Endodermal cell (in vitro differentiated cells): ENCODE measurements around the gene TMEM158. TPM values are rescaled to one million over a fixed set of nuclear protein-coding genes. Genes with fewer than 3 reads are reported as not detected.

ENCODE experiments used
- DNase-seq: peaks from one replicate; pipeline ENCODE4 v3.0.0-alpha.2; 2017
- H3K27ac ChIP-seq: 2 replicates; pipeline ENCODE4 v1.5.1; 2013; ENCODE audit warnings: mild to moderate bottlenecking, low read depth, low read length, moderate library complexity
- H3K27me3 ChIP-seq: 2 replicates; pipeline ENCODE4 v1.6.1; 2013; ENCODE audit warnings: mild to moderate bottlenecking, low read length, moderate library complexity; ENCODE audit not compliant: insufficient read depth, control insufficient read depth, poor library complexity, severe bottlenecking
- H3K36me3 ChIP-seq: 2 replicates; pipeline ENCODE4 v1.7.0; 2013; ENCODE audit warnings: mild to moderate bottlenecking, low read length, moderate library complexity; ENCODE audit not compliant: control insufficient read depth, insufficient read depth
- H3K4me1 ChIP-seq: one replicate; pipeline ENCODE4 v1.7.0; 2013; ENCODE audit warnings: low read length; ENCODE audit not compliant: control insufficient read depth, insufficient read depth
- H3K4me3 ChIP-seq: 2 replicates; pipeline ENCODE4 v1.5.1; 2013; ENCODE audit warnings: mild to moderate bottlenecking, low read length, moderate library complexity
- H3K9ac ChIP-seq: 2 replicates; pipeline ENCODE4 v1.6.1; 2013; ENCODE audit warnings: mild to moderate bottlenecking, low read length, moderate library complexity; ENCODE audit not compliant: poor library complexity, severe bottlenecking; ENCODE audit errors: extremely low read depth
- H3K9me3 ChIP-seq: 2 replicates; pipeline ENCODE4 v1.6.1; 2013; ENCODE audit warnings: mild to moderate bottlenecking, low read length, moderate library complexity; ENCODE audit not compliant: control insufficient read depth
- H3K27ac Mint-ChIP-seq: 2 replicates; pipeline ENCODE4 v1.8.0; 2020; ENCODE audit warnings: mixed read lengths
- H3K27me3 Mint-ChIP-seq: 2 replicates; pipeline ENCODE4 v1.8.0; 2021; ENCODE audit warnings: mild to moderate bottlenecking, mixed read lengths; ENCODE audit not compliant: insufficient read depth
- H3K36me3 Mint-ChIP-seq: 2 replicates; pipeline ENCODE4 v1.8.0; 2020; ENCODE audit warnings: low read depth, mixed read lengths
- H3K4me1 Mint-ChIP-seq: 2 replicates; pipeline ENCODE4 v1.8.0; 2020; ENCODE audit warnings: mixed read lengths
- H3K4me3 Mint-ChIP-seq: 2 replicates; pipeline ENCODE4 v1.8.0; 2020; ENCODE audit warnings: mild to moderate bottlenecking, moderate library complexity, mixed read lengths
- H3K9me3 Mint-ChIP-seq: 2 replicates; pipeline ENCODE4 v1.8.0; 2020; ENCODE audit warnings: mild to moderate bottlenecking, mixed read lengths
- CTCF ChIP-seq: fragments of 200-600 bp; sonication (generic); conservative IDR thresholded peaks from 2 replicates; pipeline ENCODE4 v1.5.0; 2021; ENCODE audit warnings: antibody characterized with exemption, mild to moderate bottlenecking
- WGBS, 2 experiments: methylation state at CpG; one replicate each; pipeline versions ENCODE4 v1.1.5 to v1.1.7; 2013; ENCODE audit warnings: missing lambda C conversion rate in 2 of 2, mixed read lengths in 1 of 2; ENCODE audit not compliant: insufficient coverage in 1 of 2, insufficient read length in 1 of 2; 5-methylcytosine and 5-hydroxymethylcytosine counted together
- total RNA-seq, 2 donors: library from RNA; stranded (reverse); fragmentation: NEBNext Ultra II Directional in 1 of 2; extraction: Animal tissue kit (Norgen Biotek cat#: 25700) in 1 of 2; gene quantifications; 2 replicates in 1 of 2; 3 replicates in 1 of 2; pipeline ENCODE4 v1.2.1, GENCODE V29; 2021

Gene TMEM158
- total RNA-seq, 2 donors from 2014 or later, result 0.31 to 5.5 TPM

GRCh38 chr3:45182915-45183871, 42.9 kb downstream of the TMEM158 start:
- H3K27ac Mint-ChIP-seq, result peak overlapping the region; percentile 71
- H3K4me1 ChIP-seq, result peaks cover 4% of the 10 kb centered on the region
- no peak for TF ChIP-seq CTCF
- no peaks in the 10 kb centered on the region for H3K36me3 Mint-ChIP-seq
- no peaks in the 10 kb centered on the region for H3K9me3 Mint-ChIP-seq
- no peaks in the 10 kb centered on the region for H3K36me3 ChIP-seq
- H3K9ac ChIP-seq, result no peak overlapping the region
- no peak overlapping the region for H3K27ac ChIP-seq
- WGBS, 2 experiments, result 63 to 75% methylated on average over 3 to 7 of the region's 7 CpGs
- no peaks in the 10 kb centered on the region for H3K9me3 ChIP-seq
- no peak overlapping the region for H3K4me3 Mint-ChIP-seq
- DNase-seq, result peak; percentile 75
- H3K27me3 Mint-ChIP-seq, result peaks cover 27% of the 10 kb centered on the region
- H3K4me3 ChIP-seq, result no peak overlapping the region
- no peaks in the 10 kb centered on the region for H3K27me3 ChIP-seq
- H3K4me1 Mint-ChIP-seq, result peaks cover 8% of the 10 kb centered on the region

GRCh38 chr3:45181496-45181895, 44.6 kb downstream of the TMEM158 start:
- DNase-seq, result no peak
- no peak overlapping the region for H3K27ac Mint-ChIP-seq
- peaks cover 27% of the 10 kb centered on the region for H3K27me3 Mint-ChIP-seq
- H3K27ac ChIP-seq, result no peak overlapping the region
- no peak overlapping the region for H3K4me3 Mint-ChIP-seq
- 88 to 90% methylated on average over 2 to 5 of the region's 5 CpGs for WGBS, 2 experiments
- no peaks in the 10 kb centered on the region for H3K27me3 ChIP-seq
- peaks cover 4% of the 10 kb centered on the region for H3K4me1 ChIP-seq
- no peaks in the 10 kb centered on the region for H3K9me3 Mint-ChIP-seq
- no peaks in the 10 kb centered on the region for H3K36me3 Mint-ChIP-seq
- H3K4me3 ChIP-seq, result no peak overlapping the region
- TF ChIP-seq CTCF, result no peak
- H3K36me3 ChIP-seq, result no peaks in the 10 kb centered on the region
- H3K9ac ChIP-seq, result no peak overlapping the region
- no peaks in the 10 kb centered on the region for H3K9me3 ChIP-seq
- H3K4me1 Mint-ChIP-seq, result peaks cover 8% of the 10 kb centered on the region

GRCh38 chr3:45180899-45181298, 45.2 kb downstream of the TMEM158 start:
- Histone ChIP-seq H3K9ac (no peak overlapping the region), H3K4me1 (peaks cover 4% of the 10 kb centered on the region), H3K27ac (no peak overlapping the region), H3K4me3 (no peak overlapping the region), H3K36me3 (no peaks in the 10 kb centered on the region), H3K9me3 (no peaks in the 10 kb centered on the region), H3K27me3 (no peaks in the 10 kb centered on the region)
- no peak for TF ChIP-seq CTCF
- no peak overlapping the region for H3K4me3 Mint-ChIP-seq
- DNase-seq, result no peak
- no peaks in the 10 kb centered on the region for H3K9me3 Mint-ChIP-seq
- H3K27ac Mint-ChIP-seq, result no peak overlapping the region
- peaks cover 27% of the 10 kb centered on the region for H3K27me3 Mint-ChIP-seq
- no peaks in the 10 kb centered on the region for H3K36me3 Mint-ChIP-seq
- 90 to 97% methylated on average over 5 to 7 of the region's 7 CpGs for WGBS, 2 experiments
- H3K4me1 Mint-ChIP-seq, result peaks cover 8% of the 10 kb centered on the region
